HG02763 (cell line): ENCODE results near the gene HUS1.
"Not testable (repeated sequence)": the region's sequence is repeated elsewhere in the genome, so short reads cannot be mapped to it uniquely, and the experiment has no call there.

Experiments
- ATAC-seq: cut with Tn5 transposase; IDR thresholded peaks from one replicate; pipeline ENCODE4 v1.9.1; 2021; ENCODE audit warnings: mild to moderate bottlenecking, moderate library complexity; ENCODE audit not compliant: unreplicated experiment

The HUS1 gene

DNA sequence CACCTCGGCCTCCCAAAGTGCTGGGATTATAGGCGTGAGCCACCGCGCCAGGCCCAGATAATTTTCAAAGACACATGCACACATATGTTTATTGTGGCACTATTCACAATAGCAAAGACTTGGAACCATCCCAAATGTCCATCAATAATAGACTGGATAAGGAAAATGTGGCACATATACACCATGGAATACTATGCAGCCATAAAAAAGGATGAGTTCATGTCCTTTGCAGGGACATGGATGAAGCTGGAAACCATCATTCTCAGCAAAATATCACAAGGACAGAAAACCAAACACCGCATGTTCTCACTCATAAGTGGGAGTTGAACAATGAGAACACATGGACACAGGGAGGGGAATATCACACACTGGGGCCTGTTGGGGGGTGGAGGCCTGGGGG lies 1.2 kb upstream of the HUS1 start:
- not testable (repeated sequence) for ATAC-seq

DNA sequence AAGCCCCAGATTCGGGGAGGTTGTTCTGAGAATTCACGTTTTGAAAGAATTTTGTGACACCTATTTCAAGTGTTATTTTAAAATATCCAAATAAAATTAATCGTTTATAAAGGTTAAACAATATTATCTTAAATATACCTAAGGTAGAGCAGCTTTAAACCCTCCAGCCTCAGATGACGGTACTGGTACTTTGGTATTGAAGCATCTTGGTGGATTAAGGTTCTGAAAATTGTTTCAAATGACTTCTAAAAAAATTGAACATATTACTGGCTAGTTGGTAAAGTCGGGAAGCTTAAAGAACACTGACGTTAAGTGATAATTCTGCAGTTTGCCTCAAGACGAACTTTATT lies 392 bp upstream of the HUS1 start:
- no peak for ATAC-seq

DNA sequence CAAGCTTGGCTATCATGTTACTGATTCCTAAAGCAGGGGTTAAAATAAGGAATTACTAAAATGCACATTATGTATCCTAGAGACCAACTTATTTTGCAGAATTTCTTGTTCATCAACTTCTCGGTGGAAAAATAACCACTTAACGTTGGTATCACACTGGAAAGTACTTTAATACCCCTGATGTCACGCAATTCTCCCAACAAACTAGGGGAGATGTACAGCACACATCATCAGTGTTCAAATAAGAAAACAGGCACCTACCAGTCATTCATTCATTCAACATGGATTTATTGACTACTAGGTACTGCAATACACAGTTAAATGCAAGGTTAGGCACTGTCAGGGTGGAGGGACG lies 648 bp downstream of the HUS1 start:
- no peak for ATAC-seq

GRCh38 chr7:47973739-47974138 lies 5.7 kb downstream of the HUS1 start:
- ATAC-seq: no peak

DNA sequence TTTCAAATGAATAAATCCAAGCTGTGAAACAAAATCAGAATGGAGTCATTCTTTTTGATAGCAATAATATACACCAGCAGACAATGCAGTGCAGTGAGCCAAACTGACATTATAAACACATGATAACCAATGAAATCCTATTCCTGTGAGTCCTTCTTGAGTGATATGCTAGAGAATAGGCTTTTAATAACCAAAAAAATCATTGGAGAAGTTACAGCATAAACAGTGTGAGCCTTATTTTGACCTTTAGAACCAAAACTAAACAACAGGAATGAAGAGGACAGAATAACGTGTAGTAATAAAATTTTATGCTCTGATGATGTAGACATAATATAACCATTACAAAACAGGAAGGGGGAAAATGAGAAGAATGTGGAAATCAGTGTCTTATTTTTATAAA lies 8.7 kb downstream of the HUS1 start:
- no peak for ATAC-seq

GRCh38 chr7:47968847-47969774 lies 10.3 kb downstream of the HUS1 start:
- peak; percentile 72 for ATAC-seq

GRCh38 chr7:47967708-47968107 lies 11.7 kb downstream of the HUS1 start:
- no peak for ATAC-seq

DNA sequence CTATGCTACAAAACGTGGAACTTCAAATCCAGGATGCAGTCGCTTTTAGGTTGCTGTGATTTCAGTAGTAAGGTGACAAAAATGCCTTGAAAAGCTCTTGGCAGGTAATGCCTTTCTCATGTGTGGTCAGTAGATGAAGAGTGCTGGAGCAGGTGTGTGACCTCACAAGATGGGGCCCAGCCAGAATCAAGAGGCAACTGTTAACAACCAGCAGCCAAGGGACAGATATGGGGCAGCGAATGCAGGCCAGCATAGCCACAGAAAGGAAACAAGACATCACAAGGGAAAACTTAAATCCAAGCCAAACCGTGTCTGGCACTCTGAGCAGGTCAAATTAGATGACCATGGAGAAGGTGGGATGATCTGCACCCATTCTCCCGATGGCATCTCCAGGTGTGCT lies 12.3 kb downstream of the HUS1 start:
- ATAC-seq: no peak

DNA sequence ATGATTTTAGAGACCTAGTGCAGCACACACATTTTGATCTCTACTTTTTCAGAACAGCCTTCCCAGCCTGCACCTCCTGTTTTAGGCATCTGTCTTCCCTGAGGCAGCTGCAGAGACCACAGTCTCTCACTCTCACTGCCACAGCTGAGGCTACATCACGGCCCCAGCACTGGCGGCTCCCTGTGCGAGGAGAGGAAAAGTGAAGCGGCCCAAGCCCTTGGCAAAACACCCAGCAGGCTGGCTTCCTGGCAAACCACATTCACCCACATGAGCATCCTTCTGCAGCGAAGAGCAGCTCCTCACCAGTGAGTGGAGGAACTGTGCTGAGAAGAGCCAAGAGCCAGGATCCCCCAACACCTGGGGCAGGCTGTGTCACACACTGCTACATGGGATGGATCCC lies 14.0 kb downstream of the HUS1 start:
- no peak for ATAC-seq

- no peak for ATAC-seq
Measured at GRCh38 chr7:47962262-47962661, 17.2 kb downstream of the HUS1 start.

GRCh38 chr7:47957156-47957555 lies 22.3 kb downstream of the HUS1 start:
- no peak for ATAC-seq

DNA sequence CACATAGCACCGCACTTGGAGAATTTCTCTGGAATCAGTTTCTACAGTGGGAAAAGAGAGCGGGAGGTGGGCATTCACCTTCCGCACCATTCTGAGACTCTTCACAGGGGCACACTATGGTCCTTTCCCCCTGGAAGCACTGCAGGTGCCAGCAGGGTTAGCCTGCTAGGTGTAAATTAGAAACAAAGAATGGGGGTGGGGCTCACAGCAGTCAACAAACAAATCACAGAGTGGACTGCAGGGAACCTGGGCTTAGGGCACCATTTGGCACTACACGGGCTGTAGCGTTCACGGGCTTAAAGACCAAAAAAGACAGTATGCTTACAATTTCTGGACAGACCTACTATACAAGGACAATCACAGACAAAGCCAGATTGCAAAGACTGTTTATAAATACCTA lies 23.2 kb downstream of the HUS1 start:
- no peak for ATAC-seq

GRCh38 chr7:47954231-47954911 lies 25.0 kb downstream of the HUS1 start:
- no peak for ATAC-seq

- no peak for ATAC-seq
Measured at GRCh38 chr7:47953822-47954221, 25.6 kb downstream of the HUS1 start.

GRCh38 chr7:47952224-47952623 lies 27.2 kb downstream of the HUS1 start:
- no peak for ATAC-seq

- ATAC-seq: no peak
Measured at GRCh38 chr7:47951374-47951773, 28.0 kb downstream of the HUS1 start.

DNA sequence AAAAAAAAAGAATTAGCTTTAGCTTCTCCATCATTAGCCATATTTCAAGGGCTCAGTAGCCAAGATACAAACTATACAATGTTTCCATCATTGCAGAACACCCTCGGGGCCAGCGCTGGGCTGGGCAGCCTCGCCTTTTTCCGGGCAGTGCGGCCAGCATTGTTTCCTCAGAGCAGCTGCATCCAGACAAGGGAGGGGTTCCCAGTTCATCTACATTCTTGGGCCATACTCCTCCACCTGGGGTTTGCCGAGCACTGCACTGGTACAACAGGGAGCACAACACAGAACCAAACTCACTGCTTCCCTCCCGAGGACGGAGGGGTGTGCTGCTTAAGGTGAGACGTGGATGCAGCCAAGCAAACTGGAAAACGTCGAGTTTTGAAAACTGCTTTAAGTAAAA lies 28.7 kb downstream of the HUS1 start:
- no peak for ATAC-seq

DNA sequence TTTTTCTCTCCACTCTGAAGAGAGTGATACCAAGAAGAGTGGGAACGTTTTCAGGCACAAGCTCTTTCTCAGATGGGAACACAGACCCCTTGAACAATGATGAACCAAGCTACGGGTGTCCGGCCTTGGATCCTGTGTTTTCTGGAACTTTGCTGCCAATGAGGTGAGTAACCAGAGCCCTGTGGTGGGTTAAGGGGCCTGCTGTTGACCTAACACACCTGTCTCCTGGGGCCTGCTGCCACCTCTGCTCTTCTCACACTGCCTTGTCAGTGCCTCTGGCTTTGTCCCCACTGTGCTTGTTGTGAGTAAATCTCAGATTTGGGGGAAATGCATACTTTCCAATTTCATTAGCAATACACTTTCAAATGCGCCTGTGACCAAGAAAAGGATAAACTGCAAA lies 29.7 kb downstream of the HUS1 start:
- ATAC-seq: no peak

GRCh38 chr7:47948141-47948790 lies 31.1 kb downstream of the HUS1 start, which contains the start of gene PKD1L1:
PKD1L1 (minus strand) TSS chr7:47948466; CDS start chr7:47948440, 26 bp downstream.
- ATAC-seq: no peak

GRCh38 chr7:47947355-47947749 lies 32.1 kb downstream of the HUS1 start:
- ATAC-seq: no peak

DNA sequence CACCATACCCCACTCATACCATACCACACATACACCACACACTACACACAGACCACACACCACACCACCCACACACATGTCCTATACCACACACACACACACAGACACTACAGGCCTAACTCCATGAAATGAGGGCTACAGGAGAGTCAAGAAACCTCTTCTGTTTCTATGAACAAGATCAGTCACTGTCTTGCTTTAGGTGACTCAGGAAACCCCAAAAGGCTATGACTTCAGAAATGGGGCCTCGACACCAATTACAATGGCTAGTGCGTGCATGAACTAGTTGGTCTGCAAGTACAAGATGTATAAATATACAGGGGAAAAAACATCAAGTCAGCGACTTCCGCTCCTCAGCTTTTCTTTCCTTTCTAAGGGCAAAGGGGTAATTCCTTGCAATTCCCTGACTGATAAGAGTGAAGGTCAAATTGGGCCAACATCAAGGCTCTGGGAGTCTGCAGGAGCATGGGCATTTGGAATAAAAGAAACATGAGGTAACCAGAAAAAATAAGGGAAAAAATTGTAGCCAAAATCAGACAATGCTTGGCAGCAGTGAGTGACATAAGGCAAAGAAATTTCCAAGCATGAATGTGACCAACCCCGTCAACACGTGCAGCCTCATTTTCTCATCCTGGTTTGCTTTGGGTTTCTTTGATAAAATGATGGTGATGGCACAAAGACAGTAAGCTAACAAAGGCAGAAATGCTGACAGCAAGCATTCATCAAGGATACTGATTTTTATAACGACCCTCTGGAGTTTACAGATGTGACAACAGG lies 32.6 kb downstream of the HUS1 start:
- no peak for ATAC-seq
